Panc1 (cell line): ENCODE data around the gene FDXACB1. TPM values are rescaled to one million over a fixed set of nuclear protein-coding genes. Genes with fewer than 3 reads are reported as not detected.

Experiments used
- ATAC-seq: fragments of 200-7000 bp; cut with Tn5 transposase; 2 replicates; pipeline ENCODE4 v1.9.1; 2020; ENCODE audit warnings: mild to moderate bottlenecking, moderate library complexity
- BruUV-seq: library from RNA; stranded (reverse); fragments of 400-500 nt; replicated peaks from 2 replicates; lab custom pipeline; 2021; lab: Mats Ljungman, UMichigan
- CTCF ChIA-PET: fragments of 300-600 bp; sonication (Branson Sonifier 250); formaldehyde crosslinking; loops from one replicate; lab custom pipeline; 2022; ENCODE audit warnings: antibody characterized with exemption; lab: Charles Lee
- POLR2A ChIA-PET: fragments of 300-600 bp; sonication (Branson Sonifier 250); formaldehyde crosslinking; loops from one replicate; lab custom pipeline; 2022; ENCODE audit warnings: antibody characterized with exemption; lab: Charles Lee
- DNase-seq: peaks from one replicate; pipeline ENCODE4 v3.0.0-alpha.2; 2010; ENCODE audit warnings: low read depth, low spot score
- H3K27ac ChIP-seq: 2 replicates; pipeline ENCODE4 v1.5.1; 2011; ENCODE audit warnings: mild to moderate bottlenecking, low read length, inconsistent platforms
- H3K27me3 ChIP-seq: fragments of 200-500 bp; sonication (Bioruptor generic); 2 replicates; pipeline ENCODE4 v1.6.0; 2014; ENCODE audit warnings: low read length, inconsistent platforms; ENCODE audit not compliant: control insufficient read depth, insufficient read depth
- H3K36me3 ChIP-seq: fragments of 200-500 bp; sonication (Bioruptor generic); 2 replicates; pipeline ENCODE4 v1.5.1; 2014; ENCODE audit warnings: inconsistent platforms, mild to moderate bottlenecking, low read length, moderate library complexity; ENCODE audit not compliant: control insufficient read depth, insufficient read depth
- H3K4me1 ChIP-seq: 2 replicates; pipeline ENCODE4 v1.5.1; 2011; ENCODE audit warnings: inconsistent platforms, mild to moderate bottlenecking, low read length, moderate library complexity; ENCODE audit not compliant: control insufficient read depth, insufficient read depth
- H3K4me3 ChIP-seq, 2 experiments: 2 replicates each; pipeline ENCODE4 v1.5.1; 2011 to 2012; ENCODE audit warnings: low read depth in 2 of 2, low read length in 2 of 2, mild to moderate bottlenecking in 2 of 2, inconsistent platforms in 1 of 2, moderate library complexity in 1 of 2
- H3K9me3 ChIP-seq: fragments of 200-500 bp; sonication (Bioruptor generic); 2 replicates; pipeline ENCODE4 v1.5.1; 2014; ENCODE audit warnings: low read depth, mild to moderate bottlenecking, inconsistent platforms, low read length, moderate library complexity; ENCODE audit not compliant: control insufficient read depth, insufficient read depth
- CTCF ChIP-seq: fragments of 450-650 bp; IDR thresholded peaks from 2 replicates; pipeline ENCODE4 v1.5.1; 2017; ENCODE audit warnings: mild to moderate bottlenecking
- POLR2AphosphoS5 ChIP-seq: IDR thresholded peaks from 2 replicates; pipeline ENCODE4 v1.6.1; 2012; ENCODE audit warnings: mild to moderate bottlenecking, low read depth, low read length, moderate library complexity
- REST ChIP-seq, 2 experiments: IDR thresholded peaks; 2 replicates each; pipeline ENCODE4 v1.6.1; 2011 to 2012; ENCODE audit warnings: low read depth in 2 of 2, control low read depth in 1 of 2, low read length in 1 of 2, mild to moderate bottlenecking in 1 of 2, moderate library complexity in 1 of 2; ENCODE audit not compliant: insufficient read depth in 1 of 2
- SIN3A ChIP-seq: IDR thresholded peaks from 2 replicates; pipeline ENCODE4 v1.6.1; 2012; ENCODE audit warnings: low read depth, mild to moderate bottlenecking, low read length, moderate library complexity, borderline replicate concordance; ENCODE audit not compliant: insufficient read depth
- TCF7L2 ChIP-seq: IDR thresholded peaks from 2 replicates; pipeline ENCODE4 v1.6.1; 2011; ENCODE audit warnings: mild to moderate bottlenecking, low read depth, low read length, inconsistent platforms
- in situ Hi-C: cut with HindIII; loops from 2 replicates; pipeline ENCODE4 v1.10.0; 2016; ENCODE audit warnings: low sequenced_read_pairs, low pct_unique_long_range_greater_than_20kb
- intact Hi-C: fragments of 100-400 bp; cut with micrococcal nuclease; formaldehyde crosslinking; loops from one replicate; pipeline ENCODE4 v1.10.0; 2022; ENCODE audit not compliant: unreplicated experiment
- total RNA-seq: library from RNA; stranded (reverse); gene quantifications from one replicate; pipeline ENCODE4 v1.2.1, GENCODE V29; 2021; ENCODE audit not compliant: unreplicated experiment

Gene FDXACB1
- total RNA-seq, 1 experiment from 2014 or later = 4.1 TPM

- in situ Hi-C loops (no loop called here), intact Hi-C loops (no loop called here)
- Histone ChIP-seq H3K9me3 (no peaks in the 10 kb centered on the region), H3K4me3 (no peak overlapping the region), H3K27me3 (no peaks in the 10 kb centered on the region), H3K27ac (no peak overlapping the region), H3K36me3 (no peaks in the 10 kb centered on the region; the same call in 1 of the 2 replicates), H3K4me1 (no peaks in the 10 kb centered on the region)
- ATAC-seq = no peak
- no TSS peak for BruUV-seq
- POLR2A ChIA-PET = no interaction called here
- TF ChIP-seq SIN3A (no peak), TCF7L2 (no peak), POLR2AphosphoS5 (no peak), REST (IDR thresholded peaks at IDR 0.05; ENCODE audit: insufficient read depth in 1 of 2, low read depth in 2 of 2, low read length in 1 of 2) (no peak), CTCF (no peak)
- CTCF ChIA-PET = no interaction called here
- no peak for DNase-seq
These were observed 44.4 kb downstream of the FDXACB1 start for GRCh38 chr11:111834432-111835163.

GRCh38 chr11:111833524-111833923, 45.4 kb downstream of the FDXACB1 start:
- CTCF ChIA-PET = no interaction called here
- no peaks in the 10 kb centered on the region for H3K9me3 ChIP-seq
- DNase-seq = no peak
- no peak overlapping the region for H3K4me3 ChIP-seq
- peak; percentile 25; the same call in 1 of the 2 replicates for TF ChIP-seq CTCF
- no peak for TF ChIP-seq POLR2AphosphoS5
- intact Hi-C loops (no loop called here), in situ Hi-C loops (no loop called here)
- H3K36me3 ChIP-seq = no peaks in the 10 kb centered on the region; the same call in 1 of the 2 replicates
- no peaks in the 10 kb centered on the region for H3K27me3 ChIP-seq
- no peak overlapping the region for H3K27ac ChIP-seq
- no TSS peak for BruUV-seq
- POLR2A ChIA-PET = interaction anchor here (0.7 kb wide), 1 partner anchor 270 kb away, joined by 3 read pairs; no protein-coding TSS in a partner anchor
- ATAC-seq = no peak
- no peaks in the 10 kb centered on the region for H3K4me1 ChIP-seq
